ENCODE data around the gene PARVB.

DNA sequence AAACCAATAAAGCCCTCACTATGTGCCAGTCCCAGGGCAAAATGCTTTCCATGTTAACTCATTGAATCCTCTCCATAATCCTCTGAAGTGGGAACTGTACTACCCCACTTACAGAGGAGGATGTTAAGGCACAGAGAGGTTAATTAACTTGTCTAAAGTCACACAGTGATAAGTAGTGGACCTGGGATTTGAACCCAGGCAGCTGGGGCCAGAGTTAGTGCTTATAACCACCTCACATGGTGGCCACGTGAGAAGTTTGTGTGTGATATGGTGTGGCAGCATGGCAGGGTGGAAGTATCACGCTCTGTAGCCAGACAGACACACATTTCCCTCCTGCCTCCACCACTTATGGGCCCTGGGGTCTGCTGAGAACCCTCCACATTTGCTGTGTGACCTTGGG is 173.2 kb downstream of the PARVB start:
- TF ChIP-seq ZNF155 (tag by site-specific recombination; IDR thresholded peaks at IDR 0.05) (no peak), ZNF561 (tag by site-specific recombination; IDR thresholded peaks at IDR 0.05; ENCODE audit: borderline replicate concordance) (no peak), KLF16 (tag by site-specific recombination; IDR thresholded peaks at IDR 0.05) (no peak), SP2 (tag by site-specific recombination; IDR thresholded peaks at IDR 0.05) (no peak)
- TF ChIP-seq, protein P1, sequence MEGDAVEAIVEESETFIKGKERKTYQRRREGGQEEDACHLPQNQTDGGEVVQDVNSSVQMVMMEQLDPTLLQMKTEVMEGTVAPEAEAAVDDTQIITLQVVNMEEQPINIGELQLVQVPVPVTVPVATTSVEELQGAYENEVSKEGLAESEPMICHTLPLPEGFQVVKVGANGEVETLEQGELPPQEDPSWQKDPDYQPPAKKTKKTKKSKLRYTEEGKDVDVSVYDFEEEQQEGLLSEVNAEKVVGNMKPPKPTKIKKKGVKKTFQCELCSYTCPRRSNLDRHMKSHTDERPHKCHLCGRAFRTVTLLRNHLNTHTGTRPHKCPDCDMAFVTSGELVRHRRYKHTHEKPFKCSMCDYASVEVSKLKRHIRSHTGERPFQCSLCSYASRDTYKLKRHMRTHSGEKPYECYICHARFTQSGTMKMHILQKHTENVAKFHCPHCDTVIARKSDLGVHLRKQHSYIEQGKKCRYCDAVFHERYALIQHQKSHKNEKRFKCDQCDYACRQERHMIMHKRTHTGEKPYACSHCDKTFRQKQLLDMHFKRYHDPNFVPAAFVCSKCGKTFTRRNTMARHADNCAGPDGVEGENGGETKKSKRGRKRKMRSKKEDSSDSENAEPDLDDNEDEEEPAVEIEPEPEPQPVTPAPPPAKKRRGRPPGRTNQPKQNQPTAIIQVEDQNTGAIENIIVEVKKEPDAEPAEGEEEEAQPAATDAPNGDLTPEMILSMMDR (tag by site-specific recombination; IDR thresholded peaks at IDR 0.05), result no peak

Data from HEK293 (cell line).